Endodermal cell (in vitro differentiated cells): ENCODE results near the gene SH3TC1. TPM values are rescaled to one million over a fixed set of nuclear protein-coding genes. Genes with fewer than 3 reads are reported as not detected.

Source experiments
- DNase-seq: peaks from one replicate; pipeline ENCODE4 v3.0.0-alpha.2; 2017
- H3K27ac ChIP-seq: 2 replicates; pipeline ENCODE4 v1.5.1; 2013; ENCODE audit warnings: mild to moderate bottlenecking, low read depth, low read length, moderate library complexity
- H3K27me3 ChIP-seq: 2 replicates; pipeline ENCODE4 v1.6.1; 2013; ENCODE audit warnings: mild to moderate bottlenecking, low read length, moderate library complexity; ENCODE audit not compliant: insufficient read depth, control insufficient read depth, poor library complexity, severe bottlenecking
- H3K36me3 ChIP-seq: 2 replicates; pipeline ENCODE4 v1.7.0; 2013; ENCODE audit warnings: mild to moderate bottlenecking, low read length, moderate library complexity; ENCODE audit not compliant: control insufficient read depth, insufficient read depth
- H3K4me1 ChIP-seq: one replicate; pipeline ENCODE4 v1.7.0; 2013; ENCODE audit warnings: low read length; ENCODE audit not compliant: control insufficient read depth, insufficient read depth
- H3K4me3 ChIP-seq: 2 replicates; pipeline ENCODE4 v1.5.1; 2013; ENCODE audit warnings: mild to moderate bottlenecking, low read length, moderate library complexity
- H3K9ac ChIP-seq: 2 replicates; pipeline ENCODE4 v1.6.1; 2013; ENCODE audit warnings: mild to moderate bottlenecking, low read length, moderate library complexity; ENCODE audit not compliant: poor library complexity, severe bottlenecking; ENCODE audit errors: extremely low read depth
- H3K9me3 ChIP-seq: 2 replicates; pipeline ENCODE4 v1.6.1; 2013; ENCODE audit warnings: mild to moderate bottlenecking, low read length, moderate library complexity; ENCODE audit not compliant: control insufficient read depth
- H3K27ac Mint-ChIP-seq: 2 replicates; pipeline ENCODE4 v1.8.0; 2020; ENCODE audit warnings: mixed read lengths
- H3K27me3 Mint-ChIP-seq: 2 replicates; pipeline ENCODE4 v1.8.0; 2021; ENCODE audit warnings: mild to moderate bottlenecking, mixed read lengths; ENCODE audit not compliant: insufficient read depth
- H3K36me3 Mint-ChIP-seq: 2 replicates; pipeline ENCODE4 v1.8.0; 2020; ENCODE audit warnings: low read depth, mixed read lengths
- H3K4me1 Mint-ChIP-seq: 2 replicates; pipeline ENCODE4 v1.8.0; 2020; ENCODE audit warnings: mixed read lengths
- H3K4me3 Mint-ChIP-seq: 2 replicates; pipeline ENCODE4 v1.8.0; 2020; ENCODE audit warnings: mild to moderate bottlenecking, moderate library complexity, mixed read lengths
- H3K9me3 Mint-ChIP-seq: 2 replicates; pipeline ENCODE4 v1.8.0; 2020; ENCODE audit warnings: mild to moderate bottlenecking, mixed read lengths
- WGBS, 2 experiments: methylation state at CpG; one replicate each; pipeline versions ENCODE4 v1.1.5 to v1.1.7; 2013; ENCODE audit warnings: missing lambda C conversion rate in 2 of 2, mixed read lengths in 1 of 2; ENCODE audit not compliant: insufficient coverage in 1 of 2, insufficient read length in 1 of 2; 5-methylcytosine and 5-hydroxymethylcytosine counted together
- total RNA-seq, 2 donors: library from RNA; stranded (reverse); fragmentation: NEBNext Ultra II Directional in 1 of 2; extraction: Animal tissue kit (Norgen Biotek cat#: 25700) in 1 of 2; gene quantifications; 2 replicates in 1 of 2; 3 replicates in 1 of 2; pipeline ENCODE4 v1.2.1, GENCODE V29; 2021
- TF ChIP-seq, protein P1 (sequence below): fragments of 200-600 bp; sonication (generic); conservative IDR thresholded peaks from 2 replicates; pipeline ENCODE4 v1.5.0; 2021; ENCODE audit warnings: antibody characterized with exemption, mild to moderate bottlenecking

The SH3TC1 gene
- total RNA-seq, 2 donors from 2014 or later = 1.9 to 2.6 TPM

DNA sequence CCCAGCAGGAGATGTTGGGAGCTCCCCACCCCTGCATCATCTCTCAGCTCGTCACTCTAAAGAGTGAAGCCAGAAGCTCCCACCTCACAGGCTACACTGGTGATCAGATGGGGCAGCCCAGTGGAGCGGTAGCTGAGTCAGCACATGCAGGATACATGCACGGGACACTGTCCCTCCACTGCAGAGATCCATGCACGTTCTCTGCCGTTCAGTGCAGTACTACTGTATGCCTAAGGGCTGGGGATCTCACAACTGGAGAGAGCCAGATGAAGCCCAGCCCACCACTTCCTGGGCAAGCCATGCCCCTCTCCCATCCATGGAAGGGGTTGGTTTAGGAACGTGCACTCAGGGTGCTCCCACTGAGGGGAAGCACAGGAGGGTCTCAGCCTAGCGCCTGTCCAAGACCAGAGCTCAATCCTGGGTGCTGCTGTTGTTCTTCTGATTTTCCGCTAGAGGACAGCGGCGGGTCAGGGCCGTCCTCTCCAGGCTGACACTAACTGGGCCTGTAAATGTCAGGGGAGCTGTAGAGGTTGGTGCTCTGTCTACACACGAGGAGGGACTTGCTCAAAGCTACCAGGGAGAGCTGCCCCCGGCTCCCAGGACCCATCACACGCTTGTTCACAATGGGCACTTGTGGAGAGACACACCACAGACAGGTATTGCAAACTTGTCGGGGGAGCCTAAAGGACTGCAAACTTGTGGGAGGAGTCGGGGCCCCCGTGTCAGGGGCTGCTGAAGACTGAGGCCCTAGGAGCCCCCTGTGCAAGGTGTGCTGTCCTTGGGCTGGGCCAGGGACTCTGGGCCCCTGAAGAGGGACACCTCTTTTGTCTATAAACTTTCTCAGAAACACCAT is 22.3 kb upstream of the SH3TC1 start:
- H3K4me3 Mint-ChIP-seq = no peak overlapping the region
- H3K27me3 Mint-ChIP-seq = peaks cover 3% of the 10 kb centered on the region
- Histone ChIP-seq H3K9ac (no peak overlapping the region), H3K36me3 (no peaks in the 10 kb centered on the region), H3K27me3 (no peaks in the 10 kb centered on the region), H3K4me3 (no peak overlapping the region), H3K27ac (no peak overlapping the region), H3K9me3 (no peaks in the 10 kb centered on the region), H3K4me1 (peaks cover 4% of the 10 kb centered on the region)
- TF ChIP-seq, protein P1, sequence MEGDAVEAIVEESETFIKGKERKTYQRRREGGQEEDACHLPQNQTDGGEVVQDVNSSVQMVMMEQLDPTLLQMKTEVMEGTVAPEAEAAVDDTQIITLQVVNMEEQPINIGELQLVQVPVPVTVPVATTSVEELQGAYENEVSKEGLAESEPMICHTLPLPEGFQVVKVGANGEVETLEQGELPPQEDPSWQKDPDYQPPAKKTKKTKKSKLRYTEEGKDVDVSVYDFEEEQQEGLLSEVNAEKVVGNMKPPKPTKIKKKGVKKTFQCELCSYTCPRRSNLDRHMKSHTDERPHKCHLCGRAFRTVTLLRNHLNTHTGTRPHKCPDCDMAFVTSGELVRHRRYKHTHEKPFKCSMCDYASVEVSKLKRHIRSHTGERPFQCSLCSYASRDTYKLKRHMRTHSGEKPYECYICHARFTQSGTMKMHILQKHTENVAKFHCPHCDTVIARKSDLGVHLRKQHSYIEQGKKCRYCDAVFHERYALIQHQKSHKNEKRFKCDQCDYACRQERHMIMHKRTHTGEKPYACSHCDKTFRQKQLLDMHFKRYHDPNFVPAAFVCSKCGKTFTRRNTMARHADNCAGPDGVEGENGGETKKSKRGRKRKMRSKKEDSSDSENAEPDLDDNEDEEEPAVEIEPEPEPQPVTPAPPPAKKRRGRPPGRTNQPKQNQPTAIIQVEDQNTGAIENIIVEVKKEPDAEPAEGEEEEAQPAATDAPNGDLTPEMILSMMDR = peak; percentile 87
- H3K9me3 Mint-ChIP-seq = no peaks in the 10 kb centered on the region
- peaks cover 3% of the 10 kb centered on the region for H3K4me1 Mint-ChIP-seq
- no peaks in the 10 kb centered on the region for H3K36me3 Mint-ChIP-seq
- H3K27ac Mint-ChIP-seq = no peak overlapping the region
- 42 to 50% methylated on average over 12 to 17 of the region's 17 CpGs for WGBS, 2 experiments
- DNase-seq = peak; percentile 88

DNA sequence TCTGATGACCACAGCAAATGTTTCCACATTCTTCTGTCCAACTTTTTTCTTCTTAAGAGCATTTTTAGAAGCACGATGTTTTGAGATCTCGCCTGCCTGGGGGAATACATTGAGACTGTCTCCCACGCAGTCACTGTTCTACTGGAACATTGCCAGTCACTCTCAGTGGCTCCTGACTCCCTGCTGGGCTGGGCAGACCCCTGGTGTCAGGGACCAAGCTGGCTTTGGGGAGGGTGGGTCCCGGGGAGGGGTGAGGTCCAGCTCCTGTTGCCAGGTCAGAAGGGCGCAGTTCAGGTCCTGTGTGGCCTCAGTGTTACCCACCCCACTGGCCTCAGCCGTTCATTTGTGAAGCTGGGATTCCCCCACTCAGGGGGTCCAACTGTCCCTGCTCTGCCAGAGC is 21.5 kb upstream of the SH3TC1 start:
- H3K4me1 Mint-ChIP-seq = peaks cover 3% of the 10 kb centered on the region
- no peak overlapping the region for H3K27ac Mint-ChIP-seq
- H3K36me3 Mint-ChIP-seq = no peaks in the 10 kb centered on the region
- no peaks in the 10 kb centered on the region for H3K9me3 Mint-ChIP-seq
- WGBS, 2 experiments = 88 to 96% methylated on average over 4 to 6 of the region's 6 CpGs
- H3K27me3 Mint-ChIP-seq = no peaks in the 10 kb centered on the region
- peak; percentile 29 for DNase-seq
- H3K9ac ChIP-seq = no peak overlapping the region
- no peak overlapping the region for H3K27ac ChIP-seq
- TF ChIP-seq, protein P1 = no peak
- H3K36me3 ChIP-seq = no peaks in the 10 kb centered on the region
- H3K4me3 ChIP-seq = no peak overlapping the region
- H3K27me3 ChIP-seq = no peaks in the 10 kb centered on the region
- H3K9me3 ChIP-seq = no peaks in the 10 kb centered on the region
- H3K4me3 Mint-ChIP-seq = no peak overlapping the region
- peaks cover 4% of the 10 kb centered on the region for H3K4me1 ChIP-seq

DNA sequence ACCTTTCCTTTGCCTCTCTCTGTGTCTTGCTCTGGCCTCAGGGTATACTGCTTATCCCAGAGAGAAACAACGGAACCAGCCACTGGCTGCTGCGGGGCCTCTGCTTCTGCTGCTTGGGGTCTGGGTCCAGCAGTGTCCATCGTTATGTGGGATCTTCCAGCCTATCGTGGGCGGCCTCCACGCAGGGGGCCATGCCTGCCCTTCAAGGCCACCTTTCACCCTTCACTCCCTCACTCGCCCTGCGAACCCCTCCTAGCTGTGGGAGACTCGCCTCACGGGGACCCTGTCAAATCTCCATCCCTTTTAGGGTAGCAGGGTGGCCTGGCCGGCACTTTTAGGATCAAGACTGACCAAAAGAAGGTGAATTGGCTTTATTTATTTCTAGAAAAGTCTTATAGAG is 21.1 kb upstream of the SH3TC1 start:
- no peak overlapping the region for H3K27ac Mint-ChIP-seq
- Histone ChIP-seq H3K27me3 (no peaks in the 10 kb centered on the region), H3K9ac (no peak overlapping the region), H3K4me1 (peaks cover 4% of the 10 kb centered on the region), H3K4me3 (no peak overlapping the region), H3K27ac (no peak overlapping the region), H3K36me3 (no peaks in the 10 kb centered on the region), H3K9me3 (no peaks in the 10 kb centered on the region)
- DNase-seq = peak; percentile 36
- H3K4me3 Mint-ChIP-seq = no peak overlapping the region
- no peaks in the 10 kb centered on the region for H3K36me3 Mint-ChIP-seq
- WGBS, 2 experiments = 88 to 91% methylated on average over 3 to 11 of the region's 11 CpGs
- H3K9me3 Mint-ChIP-seq = no peaks in the 10 kb centered on the region
- TF ChIP-seq, protein P1 = no peak
- H3K27me3 Mint-ChIP-seq = no peaks in the 10 kb centered on the region
- H3K4me1 Mint-ChIP-seq = peaks cover 3% of the 10 kb centered on the region
